ENCODE data around the gene VWA5A.

DNA sequence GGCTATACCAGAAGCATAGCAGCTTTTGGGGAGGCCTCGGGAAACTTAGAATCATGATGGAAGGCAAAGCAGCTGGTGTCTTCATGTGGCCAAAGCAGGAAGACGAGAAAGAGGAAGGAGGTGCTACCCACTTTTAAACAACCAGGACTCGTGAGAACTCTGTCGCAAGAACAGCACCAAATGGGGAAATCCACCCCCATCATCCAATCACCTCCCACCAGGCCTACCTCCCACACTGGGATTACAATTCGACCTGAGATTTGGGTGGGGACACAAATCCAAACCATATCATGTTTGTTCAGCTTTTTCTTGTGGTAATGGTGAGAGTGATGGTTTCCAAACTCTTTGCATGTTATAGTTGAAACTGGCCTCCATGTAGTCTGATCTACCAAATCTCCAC is 35.4 kb downstream of the VWA5A start:
- TF ChIP-seq, protein P1, sequence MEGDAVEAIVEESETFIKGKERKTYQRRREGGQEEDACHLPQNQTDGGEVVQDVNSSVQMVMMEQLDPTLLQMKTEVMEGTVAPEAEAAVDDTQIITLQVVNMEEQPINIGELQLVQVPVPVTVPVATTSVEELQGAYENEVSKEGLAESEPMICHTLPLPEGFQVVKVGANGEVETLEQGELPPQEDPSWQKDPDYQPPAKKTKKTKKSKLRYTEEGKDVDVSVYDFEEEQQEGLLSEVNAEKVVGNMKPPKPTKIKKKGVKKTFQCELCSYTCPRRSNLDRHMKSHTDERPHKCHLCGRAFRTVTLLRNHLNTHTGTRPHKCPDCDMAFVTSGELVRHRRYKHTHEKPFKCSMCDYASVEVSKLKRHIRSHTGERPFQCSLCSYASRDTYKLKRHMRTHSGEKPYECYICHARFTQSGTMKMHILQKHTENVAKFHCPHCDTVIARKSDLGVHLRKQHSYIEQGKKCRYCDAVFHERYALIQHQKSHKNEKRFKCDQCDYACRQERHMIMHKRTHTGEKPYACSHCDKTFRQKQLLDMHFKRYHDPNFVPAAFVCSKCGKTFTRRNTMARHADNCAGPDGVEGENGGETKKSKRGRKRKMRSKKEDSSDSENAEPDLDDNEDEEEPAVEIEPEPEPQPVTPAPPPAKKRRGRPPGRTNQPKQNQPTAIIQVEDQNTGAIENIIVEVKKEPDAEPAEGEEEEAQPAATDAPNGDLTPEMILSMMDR (IDR thresholded peaks at IDR 0.05), result no peak
- TF ChIP-seq POLR2A (IDR thresholded peaks at IDR 0.05), result no peak
